Measurements from ENCODE around the gene DUSP6.

The DUSP6 gene

DNA sequence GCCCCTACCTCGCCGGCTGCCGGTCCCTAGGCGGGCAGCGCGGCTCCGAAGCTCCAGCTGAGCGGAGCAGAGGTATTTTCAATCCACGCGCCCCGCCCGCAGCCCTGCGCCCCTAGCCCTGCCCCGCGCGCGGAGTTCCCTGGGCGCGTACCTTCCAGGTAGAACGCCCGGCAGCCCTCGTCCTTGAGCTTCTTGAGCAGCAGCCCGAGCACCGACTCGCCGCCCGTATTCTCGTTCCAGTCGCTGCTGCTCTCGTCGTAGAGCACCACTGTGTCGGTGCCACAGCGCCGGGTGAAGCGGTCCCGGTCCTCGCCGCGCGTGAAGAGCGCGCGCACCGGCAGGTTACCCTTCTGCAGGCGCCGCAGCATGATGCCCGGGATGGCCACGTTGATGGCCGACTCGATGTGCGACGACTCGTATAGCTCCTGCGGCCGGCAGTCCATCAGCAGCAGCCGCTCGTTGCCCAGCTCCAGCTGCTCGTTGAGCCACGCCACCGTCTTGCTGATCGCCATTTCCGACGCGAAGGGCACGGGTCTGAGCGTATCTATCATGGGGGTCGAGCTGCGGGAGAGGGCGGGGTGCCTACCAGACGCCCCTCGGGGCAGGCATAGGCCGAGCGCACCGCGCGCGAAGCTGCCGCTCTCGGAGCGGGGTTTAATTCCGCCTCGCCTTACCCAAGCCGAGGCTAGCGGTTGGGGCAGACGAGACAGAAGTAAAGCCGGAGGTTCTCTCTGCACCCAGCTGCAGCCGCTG is 636 bp downstream of the DUSP6 start:
- peak; percentile 81 for DNase-seq

DNA sequence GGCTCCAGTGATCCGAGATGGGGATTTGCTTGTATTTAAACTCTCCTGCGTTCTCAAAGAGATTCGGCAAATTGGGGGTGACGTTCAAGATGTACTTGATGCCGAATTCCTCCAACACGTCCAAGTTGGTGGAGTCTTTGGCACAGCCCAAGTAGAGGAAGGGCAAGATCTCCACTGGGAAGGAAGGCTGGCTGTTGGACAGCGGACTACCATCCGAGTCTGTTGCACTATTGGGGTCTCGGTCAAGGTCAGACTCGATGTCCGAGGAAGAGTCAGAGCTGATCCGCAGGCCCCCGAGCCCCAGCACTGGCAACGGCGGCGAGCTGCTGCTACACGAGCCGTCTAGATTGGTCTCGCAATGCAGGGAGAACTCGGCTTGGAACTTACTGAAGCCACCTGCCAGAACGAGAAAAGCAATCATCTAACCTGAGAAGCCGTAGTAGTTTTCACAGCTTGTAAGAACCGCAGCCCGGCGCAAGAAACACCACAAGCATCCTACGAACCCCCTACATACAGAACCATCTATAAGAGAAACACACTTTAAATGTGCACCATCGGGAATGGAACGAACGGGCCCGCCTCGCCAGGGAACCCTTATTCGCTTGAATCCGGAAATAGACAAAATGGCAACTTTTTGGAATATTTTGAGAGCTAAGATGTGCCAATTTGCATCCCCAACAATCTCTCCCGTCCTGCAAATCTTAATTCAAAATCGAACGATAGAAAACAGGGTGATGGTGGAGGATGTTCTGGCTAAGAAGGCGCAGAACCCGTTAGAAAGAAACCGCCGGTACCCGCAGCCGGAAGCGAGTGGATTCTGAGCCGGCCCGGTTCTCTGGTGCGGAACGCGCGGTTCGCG is 1.4 kb downstream of the DUSP6 start:
- peak; percentile 55 for DNase-seq

DNA sequence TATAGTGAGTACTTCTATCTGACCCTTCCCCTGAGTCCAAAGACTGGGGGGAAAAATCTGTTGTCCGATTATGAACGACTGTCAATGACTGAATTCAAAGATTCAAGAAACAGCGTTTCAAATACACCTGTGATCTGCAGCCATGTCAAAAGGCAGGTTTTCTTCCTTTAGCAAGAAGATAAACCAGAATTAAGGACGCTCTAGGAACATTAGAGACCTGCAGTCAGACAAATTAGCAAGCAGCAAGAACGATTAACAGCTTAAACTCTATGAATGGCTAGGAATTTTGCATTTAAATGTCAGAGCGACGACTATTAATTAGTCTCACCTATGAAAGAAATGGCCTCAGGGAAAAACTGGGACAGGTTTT is 2.1 kb downstream of the DUSP6 start:
- peak; percentile 57 for DNase-seq

DNA sequence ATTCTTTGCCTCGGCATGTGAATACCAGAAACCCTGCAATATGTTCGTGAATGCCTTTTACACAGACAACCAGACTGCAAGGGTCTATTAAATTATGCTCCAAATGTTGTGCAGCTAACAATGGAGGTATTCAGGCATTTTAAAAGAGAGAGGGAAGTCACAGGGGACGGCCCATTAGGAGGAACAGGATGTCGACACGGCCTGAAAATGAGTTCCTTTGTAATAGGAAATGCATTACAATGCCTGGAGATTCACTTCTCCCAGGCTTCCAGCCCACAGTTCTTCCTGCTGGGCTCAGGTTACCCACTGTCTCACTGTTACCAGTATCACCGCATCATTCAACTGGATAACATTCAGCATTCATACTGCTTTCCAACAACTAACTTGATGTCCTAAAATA is 2.5 kb downstream of the DUSP6 start:
- DNase-seq: peak; percentile 77

DNA sequence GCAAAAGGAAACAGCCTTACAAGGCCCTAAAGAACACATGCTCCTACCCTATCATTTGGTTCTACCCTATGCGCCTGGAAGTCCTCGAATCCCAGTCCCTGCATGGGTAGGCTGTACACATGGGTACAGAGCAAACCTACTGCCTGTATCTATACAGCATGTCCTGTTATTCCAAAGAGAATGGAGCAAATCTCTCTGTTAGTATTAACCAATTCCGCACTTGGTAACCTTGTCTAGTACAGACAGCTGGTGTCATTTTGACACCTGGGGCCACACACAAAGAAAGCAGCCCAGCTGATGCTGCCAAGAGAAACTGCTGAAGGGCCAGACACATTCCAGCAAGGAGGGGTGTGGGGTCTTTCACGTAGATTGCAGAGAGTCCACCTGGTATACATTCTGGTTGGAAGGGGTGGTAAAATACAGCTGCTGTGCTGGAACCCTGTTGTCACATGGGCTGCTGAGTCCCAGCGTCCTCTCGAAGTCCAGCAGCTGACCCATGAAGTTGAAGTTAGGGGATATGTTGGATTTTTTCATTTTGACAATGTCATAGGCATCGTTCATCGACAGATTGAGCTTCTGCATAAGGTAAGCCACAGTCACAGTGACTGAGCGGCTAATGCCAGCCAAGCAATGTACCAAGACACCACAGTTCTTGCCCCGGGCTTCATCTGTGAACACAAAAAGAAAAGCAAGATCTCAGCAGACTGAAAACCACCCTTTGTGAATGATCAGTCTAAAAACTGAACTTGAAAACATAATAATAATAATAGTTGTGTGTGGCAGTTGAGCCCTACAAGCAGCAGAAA is 3.2 kb downstream of the DUSP6 start:
- peak; percentile 70 for DNase-seq

DNA sequence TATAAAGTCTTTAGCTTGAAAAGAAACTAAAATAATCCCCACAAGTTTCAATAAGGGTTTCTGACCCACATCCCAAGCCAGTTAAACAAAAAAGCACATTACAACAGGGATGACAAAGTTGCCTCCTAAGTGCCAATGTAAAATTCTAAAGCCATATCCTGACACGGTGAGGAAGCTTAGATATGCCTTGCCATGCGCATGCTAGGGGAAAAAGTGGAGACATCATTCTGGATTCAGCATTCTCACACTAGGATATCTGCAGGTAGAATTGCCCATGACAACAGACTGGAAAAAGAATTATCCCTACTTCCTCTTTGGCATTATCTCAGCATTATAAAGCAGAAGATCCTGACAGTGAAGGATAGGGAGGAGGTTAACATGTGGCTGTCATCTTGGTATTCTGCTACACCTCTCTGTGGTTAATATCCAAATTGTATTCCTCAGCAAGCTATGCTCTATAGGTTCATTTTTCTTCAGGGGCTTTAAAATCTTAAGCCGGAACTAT is 4.9 kb downstream of the DUSP6 start:
- peak; percentile 57 for DNase-seq

DNA sequence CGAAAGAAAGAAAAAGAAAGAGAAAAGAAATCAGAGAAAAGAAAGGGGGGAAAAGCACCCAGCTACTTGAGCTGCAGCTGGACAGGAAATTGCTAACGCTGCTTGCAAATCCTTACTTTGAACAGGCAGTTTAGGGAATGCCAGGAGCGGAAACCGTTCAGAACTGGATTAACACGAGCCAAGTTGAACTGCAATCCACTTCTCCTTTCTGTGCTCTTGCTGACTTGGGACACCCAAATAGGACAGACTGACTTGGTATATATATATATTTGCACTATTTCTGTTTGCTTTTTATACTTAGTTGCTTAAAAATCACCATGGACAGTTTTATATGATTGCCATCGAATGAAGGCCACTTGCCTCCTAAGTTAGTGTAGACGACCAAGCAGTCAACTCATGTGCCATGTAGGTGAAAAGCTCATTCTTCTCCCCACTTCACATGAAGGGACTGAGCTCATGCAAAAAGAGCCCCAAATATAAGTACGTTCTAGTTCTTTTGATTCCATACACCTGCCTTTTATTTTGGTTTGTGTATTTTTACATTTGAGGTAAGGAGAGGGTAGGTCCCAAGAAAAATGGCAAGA is 5.5 kb downstream of the DUSP6 start:
- DNase-seq: peak; percentile 90

DNA sequence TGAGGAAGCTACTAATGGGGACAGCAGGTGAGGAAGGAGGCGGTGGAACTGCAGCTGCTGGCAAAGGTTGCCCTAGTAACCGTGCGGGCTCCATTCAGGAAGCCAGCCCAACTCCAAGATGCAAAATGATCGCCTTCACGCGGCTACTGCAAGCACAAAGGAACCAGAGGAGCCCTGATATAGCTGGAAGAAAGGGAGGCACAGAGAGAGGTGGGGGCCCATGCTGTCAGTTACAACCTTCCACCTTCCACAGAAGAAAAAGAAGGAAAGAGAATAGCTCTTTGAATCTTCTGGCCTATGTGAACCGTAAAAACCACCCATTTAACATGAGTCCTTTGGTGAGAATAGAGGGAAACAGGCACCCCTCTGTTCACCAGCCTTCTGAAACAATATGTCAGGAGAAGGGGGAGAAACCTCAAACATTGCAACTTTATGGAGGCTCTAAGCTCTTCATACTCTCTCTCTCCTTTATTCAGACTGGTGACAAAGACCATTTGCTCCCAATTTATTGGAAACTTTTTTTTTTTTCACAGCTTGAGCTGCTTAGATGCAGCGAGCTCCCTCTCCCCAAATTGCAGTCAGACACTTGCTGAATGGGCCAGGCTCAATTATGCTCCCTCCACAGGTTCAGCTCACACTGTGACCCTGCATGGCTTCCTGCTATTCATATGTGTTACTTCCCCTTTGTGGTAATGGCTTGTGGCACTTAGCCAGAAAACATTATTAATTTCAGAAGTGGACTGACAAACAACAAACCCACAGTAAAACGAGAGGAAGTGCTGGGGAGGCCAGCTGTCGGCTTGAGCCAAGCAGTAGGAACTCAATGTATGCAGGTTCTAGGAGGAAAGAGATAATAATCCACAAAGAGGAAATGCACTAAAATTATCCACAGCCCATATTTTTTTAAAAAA is 6.2 kb downstream of the DUSP6 start:
- DNase-seq: peak; percentile 96

DNA sequence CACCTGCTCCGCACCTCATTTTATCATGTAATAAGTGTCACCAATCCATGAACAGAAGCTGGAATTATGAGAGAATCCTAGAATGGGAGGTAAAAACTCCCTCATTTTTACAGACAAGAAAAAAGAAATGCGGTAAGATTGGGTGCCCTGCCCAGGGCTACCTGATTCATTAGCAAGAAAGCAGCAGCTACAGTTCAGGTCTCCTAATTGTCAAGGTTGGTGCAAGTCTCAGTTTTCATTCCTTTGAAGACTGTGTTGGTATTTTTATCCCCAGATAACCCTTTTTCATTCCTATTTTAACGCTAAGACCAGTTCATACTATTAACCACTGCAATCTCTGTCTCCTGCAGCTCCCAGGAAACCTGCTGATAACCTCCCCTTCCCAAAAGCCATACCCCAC is 6.9 kb downstream of the DUSP6 start:
- peak; percentile 43 for DNase-seq

DNA sequence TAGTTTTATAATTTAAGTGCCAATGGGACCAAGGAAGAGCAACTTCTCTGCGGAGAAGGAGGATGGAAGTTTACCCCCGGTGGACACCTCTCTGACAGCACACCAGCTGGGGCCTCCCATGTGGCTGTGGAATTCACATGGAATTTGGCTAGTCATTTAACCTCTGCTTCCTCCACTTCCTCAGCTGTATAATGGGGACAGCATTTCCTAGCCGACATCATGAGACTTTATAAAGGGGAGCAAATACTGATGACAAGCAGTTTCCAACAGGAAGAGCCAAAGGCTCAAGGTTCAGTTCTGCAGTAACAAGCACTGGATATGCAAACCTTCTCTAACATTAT is 7.5 kb downstream of the DUSP6 start:
- peak; percentile 22 for DNase-seq

DNA sequence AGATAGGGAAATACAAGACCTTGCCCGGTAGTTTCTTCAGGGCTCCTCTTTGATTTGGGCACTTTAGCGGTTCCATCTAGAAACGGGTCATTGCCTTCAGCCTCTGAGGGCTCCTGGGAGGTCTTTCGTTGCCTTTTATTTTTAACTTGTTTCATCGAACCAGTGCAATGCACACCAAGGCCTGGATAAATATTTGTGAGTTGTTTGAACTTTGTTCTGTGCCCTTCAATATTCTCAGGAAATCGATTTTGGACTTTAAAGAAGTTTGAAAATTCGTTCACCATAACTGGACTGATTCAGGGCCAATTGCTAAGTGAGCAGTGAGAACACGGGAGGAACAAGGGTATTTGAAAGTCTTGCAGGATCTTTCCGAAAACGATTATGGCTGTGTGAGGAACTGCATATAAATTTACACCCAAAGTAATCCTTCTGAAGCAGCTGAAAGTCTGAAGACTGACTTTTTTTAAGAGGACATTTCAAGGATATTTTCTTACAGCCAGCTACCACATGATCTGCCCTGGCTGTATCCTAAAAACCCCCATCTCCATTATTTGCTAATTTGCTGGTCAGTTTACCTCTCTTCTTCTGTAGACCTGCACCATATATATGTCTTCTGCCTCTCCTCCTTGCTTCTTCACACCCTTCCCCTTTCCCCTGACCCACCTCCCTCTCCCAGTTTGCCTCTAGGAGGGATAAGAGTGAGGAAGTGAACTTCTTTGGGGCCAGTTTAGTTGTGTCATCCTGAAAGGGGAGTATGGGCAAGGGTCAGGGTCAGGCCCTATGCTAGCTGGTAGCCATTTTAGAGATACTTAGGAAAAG is 8.0 kb downstream of the DUSP6 start:
- DNase-seq: no peak

DNA sequence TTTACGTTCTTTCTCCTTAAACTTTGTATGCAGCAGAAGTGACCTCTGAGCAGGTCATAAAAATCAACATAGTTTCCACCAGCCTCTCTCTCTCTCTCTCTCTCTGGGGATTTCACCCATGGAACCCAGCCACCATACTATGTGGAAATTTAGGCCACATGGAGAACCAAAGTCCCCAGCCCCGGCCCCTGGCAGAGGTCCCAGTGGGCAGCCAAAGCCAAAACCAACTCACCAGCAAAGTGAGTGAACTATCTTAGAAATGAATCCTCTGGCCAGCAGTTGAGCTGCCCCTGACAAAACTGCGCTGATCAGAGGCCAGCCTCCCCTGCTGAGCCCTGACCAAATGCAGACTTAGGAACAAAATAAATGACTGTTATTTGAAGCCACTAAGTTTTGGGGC is 9.2 kb downstream of the DUSP6 start:
- no peak for DNase-seq

DNA sequence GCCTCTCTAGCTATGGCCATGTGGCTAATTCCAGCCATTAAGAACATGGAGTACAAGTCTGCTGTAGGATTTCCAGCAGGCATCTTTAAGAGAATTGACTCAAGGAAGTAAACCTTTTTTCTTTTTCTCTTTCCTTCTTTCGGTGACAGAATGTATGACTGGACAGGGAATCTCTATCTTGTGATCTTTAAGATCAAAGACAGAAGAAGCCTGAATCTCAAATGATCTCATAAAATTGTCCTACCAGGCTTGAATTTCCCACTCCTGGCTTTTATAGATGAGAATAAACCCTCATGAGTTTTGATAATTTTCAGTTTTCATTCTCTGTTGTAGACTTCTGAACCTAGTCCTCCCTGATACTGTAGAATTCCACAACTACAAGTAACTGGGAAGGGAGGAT is 11.4 kb downstream of the DUSP6 start:
- no peak for DNase-seq

DNA sequence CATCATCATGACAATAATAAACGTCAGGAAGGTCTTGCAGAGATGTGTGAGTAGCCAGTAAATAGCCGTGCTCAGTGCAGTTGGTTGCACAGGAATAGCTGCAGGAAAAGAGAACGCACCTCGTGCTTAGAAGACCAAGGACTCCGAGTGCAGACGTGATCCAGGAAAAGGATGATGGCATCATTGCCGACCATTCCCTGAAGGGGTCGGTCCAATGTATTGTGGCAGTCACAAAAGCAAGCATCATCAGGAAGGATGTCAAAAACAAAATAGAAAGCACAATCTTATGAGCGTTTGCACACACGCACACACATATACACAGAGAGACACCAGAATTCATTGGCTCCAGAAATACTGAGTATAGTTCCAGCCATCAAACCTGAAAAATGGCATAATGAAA is 12.8 kb downstream of the DUSP6 start:
- DNase-seq: no peak

DNA sequence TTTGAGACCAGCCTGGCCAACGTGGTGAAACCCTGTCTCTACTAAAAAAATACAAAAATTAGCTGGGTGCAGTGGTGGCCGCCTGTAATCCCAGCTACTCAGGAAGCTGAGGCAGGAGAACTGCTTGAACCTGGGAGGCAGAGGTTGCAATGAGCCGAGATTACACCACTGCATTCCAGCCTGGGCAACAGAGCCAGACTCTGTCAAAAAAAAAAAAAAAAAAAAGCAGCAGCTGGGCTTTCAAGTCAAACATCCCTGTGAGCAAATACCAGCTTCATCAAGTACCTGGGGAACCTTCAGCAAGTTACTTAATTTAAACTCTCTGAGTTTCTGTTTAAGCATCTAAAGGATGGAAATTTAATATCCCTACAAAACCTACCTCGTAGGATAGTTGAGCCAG is 15.2 kb downstream of the DUSP6 start:
- DNase-seq: peak; percentile 72

DNA sequence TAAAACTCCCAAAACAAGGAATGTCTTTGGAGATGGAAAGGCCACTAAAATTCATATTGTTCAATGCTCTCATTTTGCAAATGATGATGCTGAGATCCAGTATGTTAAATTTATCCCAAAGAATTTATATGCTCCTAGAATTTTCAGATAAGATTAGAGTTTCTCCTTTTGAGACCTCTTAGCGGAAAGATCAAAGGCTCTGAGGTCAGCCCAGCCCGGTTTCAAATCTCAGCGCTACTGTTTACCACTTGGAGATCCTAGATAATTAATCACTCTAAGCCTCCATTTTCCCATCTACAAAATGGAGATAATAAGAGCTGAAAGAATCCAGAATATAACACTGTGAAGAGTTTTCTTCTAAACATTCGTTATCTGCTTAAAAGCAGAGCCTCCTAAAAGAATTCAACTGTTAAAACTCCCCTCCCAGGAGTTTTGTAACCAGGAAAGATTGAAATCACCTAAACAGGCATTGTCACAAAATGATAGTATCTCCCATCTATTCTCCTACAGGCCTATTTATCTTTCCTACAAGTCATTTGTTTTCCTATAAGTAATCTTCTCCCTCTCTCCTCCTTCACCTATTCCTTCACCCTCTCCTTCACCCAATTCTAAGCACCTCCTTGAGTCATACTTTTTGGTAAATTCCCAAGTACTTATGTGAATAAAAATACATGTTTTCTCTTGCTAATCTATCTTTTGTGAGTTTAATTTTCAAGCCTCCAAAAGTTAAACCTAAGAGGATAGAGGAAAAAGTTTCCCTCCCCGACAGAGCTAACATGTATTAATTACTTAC is 16.7 kb downstream of the DUSP6 start:
- DNase-seq: no peak

DNA sequence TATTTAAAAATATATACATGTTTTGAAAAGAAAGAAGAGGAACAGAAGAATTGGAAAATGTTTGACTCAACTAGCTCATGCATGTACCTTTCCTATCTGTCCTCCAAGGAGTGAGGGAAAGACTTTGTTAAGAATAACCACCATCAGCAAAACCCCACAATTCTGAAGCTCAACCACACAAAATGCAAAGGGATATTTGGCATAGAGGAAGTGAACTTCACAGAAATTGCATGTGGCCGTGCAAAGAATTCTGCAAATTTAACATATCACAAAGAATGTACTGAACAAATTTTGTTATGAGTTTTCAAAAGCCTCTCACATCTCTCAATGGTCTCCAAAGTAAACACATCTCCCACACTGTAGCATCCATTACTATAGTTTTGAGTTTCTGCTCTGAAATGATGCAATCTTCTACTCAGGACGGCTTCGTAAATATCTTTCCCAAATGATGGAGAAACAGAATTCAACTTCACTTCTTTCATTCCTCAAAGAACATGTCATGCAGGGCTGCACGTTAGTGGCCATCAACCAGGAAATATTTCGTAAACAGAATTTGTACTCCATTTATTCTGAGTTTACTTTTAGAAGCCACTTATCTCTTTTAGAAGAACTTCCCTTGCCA is 17.6 kb downstream of the DUSP6 start:
- no peak for DNase-seq

DNA sequence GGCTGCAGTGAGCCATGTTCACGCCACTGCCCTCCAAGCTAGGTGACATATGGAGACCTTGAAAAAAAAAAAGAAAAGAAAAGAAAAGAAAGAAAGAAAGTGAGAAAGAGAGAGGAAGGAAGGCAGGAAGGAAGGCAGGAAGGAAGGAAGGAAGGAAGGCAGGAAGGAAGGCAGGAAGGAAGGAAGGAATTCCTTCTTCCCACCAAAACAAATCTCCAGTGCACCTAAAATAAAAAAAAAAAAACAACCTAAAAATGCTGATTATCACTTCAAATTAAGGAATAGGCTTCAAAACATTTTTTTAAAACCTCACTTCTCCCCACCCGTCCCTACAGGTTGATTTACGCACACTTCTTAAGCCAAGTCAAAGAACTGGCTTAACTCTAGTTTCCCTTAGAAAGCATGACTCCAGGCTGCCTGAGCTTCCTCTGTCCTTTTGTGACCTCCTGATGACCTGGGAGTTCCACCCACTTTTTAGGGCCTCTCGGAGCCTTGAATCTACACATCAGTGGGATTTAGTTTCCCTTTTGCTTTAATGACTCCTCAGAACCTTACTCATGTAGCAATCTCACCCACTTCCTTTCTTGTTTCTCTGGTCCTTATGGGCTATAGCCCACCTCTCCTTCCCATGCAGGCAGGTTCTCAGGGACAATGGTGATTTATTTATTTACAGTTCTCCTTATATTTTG is 18.6 kb downstream of the DUSP6 start:
- DNase-seq: peak; percentile 22

Measured in DMS53 (cell line).